Neural cell (in vitro differentiated cells): Measurements from ENCODE around the gene PUSL1.

ENCODE experiments used
- EP300 ChIP-seq: fragments of 450-650 bp; conservative IDR thresholded peaks from 2 replicates; pipeline ENCODE4 v1.6.1; 2014; ENCODE audit warnings: antibody characterized with exemption, mild to moderate bottlenecking, moderate library complexity; ENCODE audit not compliant: poor library complexity, severe bottlenecking
- POLR2AphosphoS5 ChIP-seq: IDR thresholded peaks from 2 replicates; pipeline ENCODE4 v1.6.1; 2012
- TF ChIP-seq, protein P1 (sequence below): fragments of 450-650 bp; IDR thresholded peaks from 2 replicates; pipeline ENCODE4 v1.5.1; 2014; ENCODE audit warnings: antibody characterized with exemption, mild to moderate bottlenecking, moderate library complexity; ENCODE audit not compliant: poor library complexity, severe bottlenecking
- TF ChIP-seq, protein P2 (sequence below): IDR thresholded peaks from 2 replicates; pipeline ENCODE4 v1.6.1; 2012; ENCODE audit warnings: borderline replicate concordance

DNA sequence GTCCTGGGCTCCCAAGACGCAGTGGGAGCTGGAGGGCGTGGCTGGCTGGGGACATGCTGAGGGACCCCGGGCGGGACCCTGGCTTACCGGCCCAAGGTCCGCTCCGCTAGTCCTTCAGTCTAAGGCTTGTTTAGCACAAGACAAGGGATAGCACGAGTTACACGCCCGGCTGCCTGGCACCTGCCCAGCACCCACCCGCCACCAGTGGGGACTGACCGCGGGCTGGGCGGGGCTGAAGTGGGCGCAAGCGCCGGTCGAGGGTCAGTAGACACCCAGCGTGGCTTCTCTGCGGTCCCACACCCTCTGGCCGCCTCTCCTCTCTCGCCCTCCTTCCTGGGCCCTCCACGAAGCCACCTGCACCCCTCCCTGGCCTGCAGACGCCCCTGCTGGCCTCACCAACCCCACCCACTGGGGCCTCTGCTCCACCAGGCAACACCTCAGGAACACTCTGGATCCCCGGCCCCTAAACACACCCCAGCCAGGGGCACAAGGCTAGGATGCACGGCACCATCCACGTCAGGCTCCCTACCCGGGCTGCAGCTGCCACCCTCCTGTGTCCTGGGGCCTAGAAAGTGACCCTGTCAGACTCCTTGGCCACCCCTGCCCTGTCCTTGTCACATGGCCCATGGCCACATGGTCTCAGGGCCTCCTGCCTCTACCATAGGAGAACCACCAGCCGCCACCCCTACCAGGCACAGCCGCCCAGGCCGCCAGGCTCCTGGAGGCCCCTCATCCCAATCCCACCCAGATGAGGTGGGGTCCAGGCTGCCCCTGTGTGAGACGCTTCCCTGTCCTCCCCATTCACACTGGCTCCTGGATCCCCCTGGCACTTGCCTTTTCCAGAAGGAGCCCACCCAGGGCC is 28.8 kb downstream of the PUSL1 start:
- TF ChIP-seq, protein P1, sequence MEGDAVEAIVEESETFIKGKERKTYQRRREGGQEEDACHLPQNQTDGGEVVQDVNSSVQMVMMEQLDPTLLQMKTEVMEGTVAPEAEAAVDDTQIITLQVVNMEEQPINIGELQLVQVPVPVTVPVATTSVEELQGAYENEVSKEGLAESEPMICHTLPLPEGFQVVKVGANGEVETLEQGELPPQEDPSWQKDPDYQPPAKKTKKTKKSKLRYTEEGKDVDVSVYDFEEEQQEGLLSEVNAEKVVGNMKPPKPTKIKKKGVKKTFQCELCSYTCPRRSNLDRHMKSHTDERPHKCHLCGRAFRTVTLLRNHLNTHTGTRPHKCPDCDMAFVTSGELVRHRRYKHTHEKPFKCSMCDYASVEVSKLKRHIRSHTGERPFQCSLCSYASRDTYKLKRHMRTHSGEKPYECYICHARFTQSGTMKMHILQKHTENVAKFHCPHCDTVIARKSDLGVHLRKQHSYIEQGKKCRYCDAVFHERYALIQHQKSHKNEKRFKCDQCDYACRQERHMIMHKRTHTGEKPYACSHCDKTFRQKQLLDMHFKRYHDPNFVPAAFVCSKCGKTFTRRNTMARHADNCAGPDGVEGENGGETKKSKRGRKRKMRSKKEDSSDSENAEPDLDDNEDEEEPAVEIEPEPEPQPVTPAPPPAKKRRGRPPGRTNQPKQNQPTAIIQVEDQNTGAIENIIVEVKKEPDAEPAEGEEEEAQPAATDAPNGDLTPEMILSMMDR: no peak
- TF ChIP-seq, protein P2, sequence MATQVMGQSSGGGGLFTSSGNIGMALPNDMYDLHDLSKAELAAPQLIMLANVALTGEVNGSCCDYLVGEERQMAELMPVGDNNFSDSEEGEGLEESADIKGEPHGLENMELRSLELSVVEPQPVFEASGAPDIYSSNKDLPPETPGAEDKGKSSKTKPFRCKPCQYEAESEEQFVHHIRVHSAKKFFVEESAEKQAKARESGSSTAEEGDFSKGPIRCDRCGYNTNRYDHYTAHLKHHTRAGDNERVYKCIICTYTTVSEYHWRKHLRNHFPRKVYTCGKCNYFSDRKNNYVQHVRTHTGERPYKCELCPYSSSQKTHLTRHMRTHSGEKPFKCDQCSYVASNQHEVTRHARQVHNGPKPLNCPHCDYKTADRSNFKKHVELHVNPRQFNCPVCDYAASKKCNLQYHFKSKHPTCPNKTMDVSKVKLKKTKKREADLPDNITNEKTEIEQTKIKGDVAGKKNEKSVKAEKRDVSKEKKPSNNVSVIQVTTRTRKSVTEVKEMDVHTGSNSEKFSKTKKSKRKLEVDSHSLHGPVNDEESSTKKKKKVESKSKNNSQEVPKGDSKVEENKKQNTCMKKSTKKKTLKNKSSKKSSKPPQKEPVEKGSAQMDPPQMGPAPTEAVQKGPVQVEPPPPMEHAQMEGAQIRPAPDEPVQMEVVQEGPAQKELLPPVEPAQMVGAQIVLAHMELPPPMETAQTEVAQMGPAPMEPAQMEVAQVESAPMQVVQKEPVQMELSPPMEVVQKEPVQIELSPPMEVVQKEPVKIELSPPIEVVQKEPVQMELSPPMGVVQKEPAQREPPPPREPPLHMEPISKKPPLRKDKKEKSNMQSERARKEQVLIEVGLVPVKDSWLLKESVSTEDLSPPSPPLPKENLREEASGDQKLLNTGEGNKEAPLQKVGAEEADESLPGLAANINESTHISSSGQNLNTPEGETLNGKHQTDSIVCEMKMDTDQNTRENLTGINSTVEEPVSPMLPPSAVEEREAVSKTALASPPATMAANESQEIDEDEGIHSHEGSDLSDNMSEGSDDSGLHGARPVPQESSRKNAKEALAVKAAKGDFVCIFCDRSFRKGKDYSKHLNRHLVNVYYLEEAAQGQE: no peak
- no peak for TF ChIP-seq POLR2AphosphoS5
- no peak for TF ChIP-seq EP300
